SKM-1 (cell line): ENCODE results near the gene SLC5A10.
"Not testable (repeated sequence)": the region's sequence is repeated elsewhere in the genome, so short reads cannot be mapped to it uniquely, and the experiment has no call there.

Experiments used
- DNase-seq: peaks from one replicate; lab custom pipeline; 2025; ENCODE audit not compliant: unreplicated experiment; lab: John Stamatoyannopoulos, UW

The SLC5A10 gene

DNA sequence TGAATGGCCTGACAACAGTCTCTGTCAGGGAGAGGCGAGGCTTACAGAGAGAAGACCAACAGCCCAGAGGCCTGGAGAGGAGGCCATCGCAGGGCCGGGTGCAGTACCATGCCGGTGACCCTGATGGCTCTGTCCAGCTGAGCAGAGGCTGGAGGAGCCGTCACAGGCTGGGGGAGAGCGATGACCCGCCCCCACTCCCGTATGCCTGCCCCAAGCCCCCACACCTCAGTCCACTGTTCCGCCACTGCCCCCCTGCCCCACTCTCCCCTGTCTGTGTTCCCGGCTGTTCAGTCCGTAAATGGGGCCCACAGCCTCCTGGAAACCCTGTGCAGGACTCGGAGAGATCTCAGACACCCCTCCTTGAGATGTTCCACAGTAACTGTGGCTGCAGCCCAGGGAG is 65.4 kb downstream of the SLC5A10 start:
- DNase-seq: no peak

DNA sequence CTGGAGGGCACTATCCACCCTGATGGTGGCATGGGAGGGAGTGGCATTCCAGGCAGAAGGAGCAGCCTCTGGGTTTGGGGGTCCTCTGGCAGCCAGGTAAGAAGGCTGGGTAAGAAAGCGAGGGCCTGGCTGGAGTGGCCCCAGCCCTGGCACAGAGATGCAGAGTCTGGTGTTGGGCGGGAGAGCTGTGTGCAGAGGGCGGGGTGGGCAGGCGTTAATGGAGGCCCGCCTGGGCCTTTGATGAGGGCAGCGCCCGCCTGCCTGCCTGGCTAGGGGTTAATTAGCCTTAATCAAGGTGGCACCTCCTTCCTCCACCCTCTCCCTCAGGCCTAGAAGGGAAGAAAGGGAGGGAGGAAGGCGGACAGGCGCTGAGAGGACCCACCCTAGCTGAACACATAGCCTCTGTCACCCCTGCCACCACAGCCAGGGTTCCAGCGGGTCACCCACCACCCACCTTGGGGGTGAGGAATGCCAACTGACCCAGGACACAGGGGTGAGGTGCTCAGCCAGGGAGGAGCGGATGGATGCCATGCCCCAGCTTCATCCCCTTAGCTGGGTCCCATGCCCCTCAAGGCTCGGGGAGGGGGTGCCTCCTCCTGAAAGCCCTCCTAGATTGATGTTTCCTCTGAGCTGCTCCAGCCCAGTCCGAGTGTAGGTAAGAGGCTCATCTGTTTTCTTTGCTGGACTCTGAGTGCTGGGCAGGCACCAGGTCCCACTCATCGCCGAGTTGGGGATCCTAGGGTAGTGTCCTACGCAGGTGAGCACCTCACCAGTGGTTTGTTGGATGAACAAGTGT is 66.0 kb downstream of the SLC5A10 start:
- no peak for DNase-seq

DNA sequence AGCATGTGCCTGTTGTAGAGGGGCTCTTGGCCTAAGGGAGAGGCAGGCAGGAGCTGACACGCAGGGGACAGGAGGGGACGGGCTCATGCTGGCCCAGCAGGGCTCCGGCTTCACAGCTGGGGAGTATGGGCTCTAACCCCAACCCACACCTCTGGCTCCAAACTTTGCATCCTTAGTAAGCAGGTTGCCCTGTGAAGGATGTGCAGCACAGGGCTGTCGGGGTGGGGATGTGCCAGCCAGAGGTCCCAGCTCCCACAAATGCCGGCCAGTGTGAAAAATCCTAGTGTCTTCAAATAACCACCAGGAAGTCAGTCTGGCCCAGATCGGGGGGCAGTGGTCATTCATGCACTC is 66.6 kb downstream of the SLC5A10 start:
- DNase-seq: no peak

DNA sequence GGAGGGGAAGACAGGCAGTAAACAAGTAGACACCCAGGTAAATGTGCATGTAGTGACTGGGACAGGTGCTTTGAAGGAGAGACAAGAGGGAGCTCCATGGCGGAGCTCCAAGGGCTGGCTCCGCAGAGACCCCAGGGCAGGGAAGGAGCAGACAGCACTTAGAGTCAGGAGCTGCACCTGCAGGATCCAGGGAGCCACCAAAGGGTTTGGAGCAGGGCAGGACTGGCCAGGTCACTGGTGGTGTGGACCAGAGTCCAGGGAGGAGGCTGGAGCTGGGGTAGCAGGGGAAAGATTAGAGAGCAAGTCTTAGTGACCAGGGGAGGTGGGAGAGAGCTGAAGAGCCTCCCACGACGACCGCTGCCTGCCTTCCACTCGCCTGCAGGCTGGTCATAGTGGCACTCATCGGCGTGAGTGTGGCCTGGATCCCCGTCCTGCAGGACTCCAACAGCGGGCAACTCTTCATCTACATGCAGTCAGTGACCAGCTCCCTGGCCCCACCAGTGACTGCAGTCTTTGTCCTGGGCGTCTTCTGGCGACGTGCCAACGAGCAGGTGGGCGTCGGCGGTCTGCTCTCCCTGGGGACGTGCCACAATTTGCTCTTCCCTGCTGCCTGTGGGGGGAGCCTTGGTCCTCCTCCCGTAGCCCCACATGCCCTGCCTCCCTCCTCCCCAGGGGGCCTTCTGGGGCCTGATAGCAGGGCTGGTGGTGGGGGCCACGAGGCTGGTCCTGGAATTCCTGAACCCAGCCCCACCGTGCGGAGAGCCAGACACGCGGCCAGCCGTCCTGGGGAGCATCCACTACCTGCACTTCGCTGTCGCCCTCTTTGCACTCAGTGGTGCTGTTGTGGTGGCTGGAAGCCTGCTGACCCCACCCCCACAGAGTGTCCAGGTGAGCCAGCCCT is 67.3 kb downstream of the SLC5A10 start:
- no peak for DNase-seq

DNA sequence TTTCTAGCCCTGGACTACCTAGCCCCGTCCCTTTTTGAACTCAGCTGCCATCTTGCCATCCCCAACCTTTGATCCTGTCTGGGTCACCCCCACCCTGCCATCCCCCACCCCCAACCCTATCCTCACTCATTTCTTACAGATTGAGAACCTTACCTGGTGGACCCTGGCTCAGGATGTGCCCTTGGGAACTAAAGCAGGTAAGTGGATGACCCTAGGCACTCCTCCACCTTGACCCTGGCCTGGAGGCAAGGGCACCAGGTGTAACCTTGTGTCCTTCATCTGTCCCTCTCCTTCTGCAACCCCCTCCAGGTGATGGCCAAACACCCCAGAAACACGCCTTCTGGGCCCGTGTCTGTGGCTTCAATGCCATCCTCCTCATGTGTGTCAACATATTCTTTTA is 68.1 kb downstream of the SLC5A10 start:
- DNase-seq: no peak

DNA sequence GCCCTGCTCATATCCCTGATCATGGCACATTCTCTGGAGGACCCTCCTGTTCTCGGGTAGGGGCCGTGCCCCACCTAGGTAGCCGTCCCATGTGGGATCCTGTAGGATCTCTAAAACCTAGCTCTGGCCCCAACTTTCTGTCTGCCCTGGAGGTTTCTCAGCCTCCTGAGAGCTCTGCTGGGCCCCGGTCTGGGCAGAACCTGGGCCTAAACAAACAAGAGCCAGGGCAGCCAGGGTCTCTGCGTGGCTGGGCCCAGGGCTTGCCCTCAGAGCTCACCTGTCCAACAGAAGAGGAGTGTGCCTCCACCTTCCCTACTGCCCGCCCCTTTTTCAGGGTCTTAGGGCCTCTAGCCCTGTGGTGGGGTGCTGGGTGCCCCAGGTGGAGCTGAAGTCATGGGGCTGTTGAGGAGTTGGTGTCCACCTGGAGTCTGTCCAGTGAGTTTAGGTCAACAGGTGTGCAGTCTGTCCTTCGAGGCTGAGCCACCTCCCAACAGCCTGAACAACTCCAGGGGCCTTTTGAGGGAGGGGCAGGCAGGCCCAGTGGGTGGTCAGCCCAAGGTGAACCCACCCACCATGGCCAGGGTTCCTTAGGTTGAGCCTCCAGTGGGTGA is 69.2 kb downstream of the SLC5A10 start:
- DNase-seq: not testable (repeated sequence)

DNA sequence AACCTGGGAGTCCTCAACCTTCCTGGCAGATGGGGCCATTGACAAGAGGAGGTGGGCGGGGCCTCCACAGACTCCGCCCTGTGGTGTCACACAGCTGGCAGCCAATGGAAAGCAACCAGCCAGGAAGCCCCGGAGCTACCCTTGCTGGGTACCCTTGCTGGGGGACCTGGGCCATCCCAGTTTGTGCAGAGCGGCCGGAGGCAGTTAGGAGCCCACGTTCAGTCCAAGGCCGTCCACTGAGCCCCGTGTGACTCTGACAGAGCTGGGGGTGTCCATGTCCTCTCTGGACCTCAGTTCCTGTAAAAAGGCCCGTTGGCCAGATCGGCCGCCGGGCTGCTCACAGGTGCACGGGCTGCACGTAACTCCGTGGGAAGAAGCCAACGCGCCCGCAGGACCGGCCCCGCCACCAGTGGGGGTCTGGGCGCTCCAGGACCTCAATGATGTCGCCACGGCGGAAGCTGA is 69.7 kb downstream of the SLC5A10 start:
- no peak for DNase-seq

DNA sequence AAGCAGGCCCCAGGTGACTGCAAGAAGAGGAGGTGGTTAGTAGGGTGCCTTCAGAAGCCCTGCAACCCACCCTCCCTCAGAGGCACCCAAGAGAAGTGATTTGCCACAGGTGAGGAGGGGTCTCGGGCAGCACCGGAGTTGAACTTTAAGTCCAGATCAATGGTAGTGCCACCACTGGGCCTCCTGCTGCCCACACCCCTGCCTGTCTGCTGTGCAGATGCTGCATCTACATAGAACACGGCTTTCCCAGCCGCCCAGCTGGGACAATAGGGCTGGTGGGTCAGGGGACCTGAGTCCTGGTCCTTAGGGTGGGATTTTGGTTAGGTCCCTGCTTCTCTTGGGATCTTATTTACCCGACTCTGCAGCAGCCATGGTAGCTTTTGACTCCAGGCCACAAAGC is 70.2 kb downstream of the SLC5A10 start:
- DNase-seq: no peak

DNA sequence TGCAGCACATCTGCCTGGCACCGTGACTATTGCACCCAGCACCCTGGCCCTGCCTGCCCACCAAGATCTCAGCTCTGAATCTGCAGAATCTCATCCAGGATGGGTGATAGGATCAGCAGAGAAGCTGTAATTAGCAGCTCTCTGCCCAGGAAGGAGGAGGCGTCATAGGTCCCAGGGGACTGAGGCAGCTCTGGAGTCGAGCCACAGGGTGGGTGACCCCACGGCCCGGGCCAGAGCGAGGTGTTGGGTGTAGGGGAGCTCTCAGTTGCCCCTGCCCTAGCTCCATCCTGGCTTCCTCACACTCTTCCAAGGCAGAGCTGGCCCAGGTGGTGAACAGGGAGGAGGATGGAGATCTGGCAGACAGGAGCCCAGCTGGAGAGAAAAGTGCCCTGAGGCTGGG is 70.8 kb downstream of the SLC5A10 start:
- DNase-seq: no peak

DNA sequence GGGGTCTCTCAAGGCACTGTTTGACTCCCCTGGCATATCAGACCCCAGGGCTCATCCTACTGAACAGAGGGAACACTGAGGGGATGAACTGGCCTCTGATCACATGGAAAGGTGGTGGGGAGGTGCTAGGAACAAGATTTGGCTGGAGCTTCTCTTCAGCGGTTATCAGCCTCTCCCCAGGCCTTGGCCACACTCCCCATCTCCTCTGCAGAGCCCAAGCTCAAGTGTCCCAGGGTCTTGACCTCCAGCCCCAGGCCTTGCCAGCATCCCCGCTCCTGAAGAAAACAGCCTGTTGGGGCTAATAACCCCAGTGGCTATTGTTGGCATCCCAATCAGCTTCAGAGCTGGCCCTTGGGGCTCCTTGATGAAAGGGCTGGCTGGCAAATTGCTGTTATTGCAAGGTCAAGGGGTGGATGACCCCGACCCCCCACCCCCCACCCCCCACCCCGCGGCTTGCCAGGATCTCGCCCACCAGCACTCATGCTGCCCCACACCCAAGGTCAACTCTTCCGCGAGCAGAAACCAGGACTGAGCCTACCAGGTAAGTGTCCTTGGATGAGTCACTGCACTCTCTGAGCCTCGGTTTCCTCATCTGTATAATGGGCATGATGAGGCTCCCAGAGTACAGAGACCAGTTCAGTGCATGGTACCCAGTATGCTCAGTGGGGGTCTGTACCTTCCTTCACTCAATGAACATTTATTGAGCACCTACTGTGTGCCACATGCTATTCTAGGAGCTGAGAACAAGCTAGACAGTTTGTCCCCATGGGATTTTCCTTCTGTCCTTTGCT is 71.4 kb downstream of the SLC5A10 start:
- no peak for DNase-seq

DNA sequence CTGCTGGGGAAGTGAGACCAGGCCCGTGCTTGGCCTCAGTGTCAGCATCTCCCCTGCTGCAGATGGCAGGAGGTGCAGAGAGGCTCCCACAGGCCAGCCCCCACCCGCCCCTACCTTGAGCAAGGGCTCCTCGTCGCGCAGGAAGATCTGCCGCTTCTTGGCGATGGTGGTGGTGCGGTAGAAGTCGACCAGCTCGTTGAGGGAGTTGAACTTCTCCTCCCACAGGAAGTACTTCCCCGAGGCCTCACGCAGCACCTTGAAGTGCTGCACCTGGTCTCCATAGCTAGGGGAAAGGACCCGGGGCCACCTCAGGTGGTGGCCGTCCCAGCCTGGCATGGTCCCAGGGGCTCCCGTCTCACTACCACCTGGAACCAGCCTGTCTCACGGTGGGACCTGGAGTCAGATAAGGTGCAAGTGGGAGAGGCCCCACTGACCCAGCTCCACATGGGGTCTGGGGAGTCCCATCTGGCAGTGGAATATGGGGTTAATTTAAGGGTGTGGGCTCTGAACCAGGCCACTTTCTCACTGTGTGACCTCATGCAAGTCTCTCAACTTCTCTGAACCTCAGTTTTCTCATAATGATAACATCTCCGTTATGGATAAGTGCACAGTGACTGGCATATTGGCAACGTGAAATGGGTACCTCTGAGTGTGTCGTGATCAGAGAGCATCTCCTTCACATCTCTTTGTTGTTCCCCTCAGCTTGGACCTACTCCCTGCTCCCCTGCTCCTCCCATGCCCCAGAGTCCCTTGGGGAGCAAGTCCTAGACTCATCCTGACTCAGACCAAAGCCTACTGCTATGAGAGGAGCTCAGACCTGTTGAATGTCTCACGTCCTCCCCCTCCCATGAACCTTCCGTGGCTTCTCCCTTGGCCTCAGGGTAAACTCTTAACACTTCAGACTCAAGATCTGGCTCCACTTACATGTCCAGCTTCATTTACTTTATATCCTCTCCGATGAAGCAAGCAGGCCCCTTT is 72.4 kb downstream of the SLC5A10 start:
- DNase-seq: no peak

DNA sequence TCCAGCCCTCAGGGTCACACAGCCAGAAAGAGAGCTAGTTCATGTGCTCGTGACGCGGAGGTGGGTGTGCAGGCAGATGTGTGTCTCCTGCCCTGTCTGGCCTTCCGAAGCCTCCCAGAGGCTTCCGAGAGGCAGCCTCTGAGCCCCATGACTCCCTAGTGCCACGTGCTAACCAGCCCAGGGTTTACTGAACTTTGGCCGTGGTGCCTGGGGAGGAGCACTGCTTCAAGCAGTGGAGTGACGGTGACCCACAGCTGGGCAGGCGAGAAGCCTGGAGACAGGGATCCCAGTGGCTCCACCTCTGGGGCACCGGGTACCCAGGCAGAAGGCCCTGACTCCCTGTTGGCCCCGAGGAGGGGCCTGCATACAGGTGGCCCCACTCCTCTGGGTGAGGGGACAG is 76.7 kb downstream of the SLC5A10 start:
- DNase-seq: not testable (repeated sequence)

DNA sequence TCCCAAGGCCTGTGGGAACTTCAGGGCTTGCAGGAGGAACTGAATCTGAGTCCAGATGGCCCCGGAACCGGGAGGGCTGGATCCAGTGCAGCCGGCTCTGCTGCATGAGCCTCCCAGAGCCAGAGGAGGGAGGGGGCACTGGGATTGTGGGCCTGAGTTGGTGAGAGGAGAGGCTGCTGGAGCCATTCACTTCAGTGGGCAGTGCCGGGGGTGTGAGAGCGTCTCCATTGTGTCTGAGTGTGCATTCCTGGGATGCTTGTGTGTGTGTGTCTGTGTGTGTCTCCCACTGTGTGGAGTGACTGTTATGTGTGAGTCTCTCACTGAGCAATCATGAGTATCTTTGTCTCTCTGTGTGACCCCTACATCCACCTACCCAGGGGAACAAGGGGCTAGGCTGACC is 77.8 kb downstream of the SLC5A10 start:
- not testable (repeated sequence) for DNase-seq

DNA sequence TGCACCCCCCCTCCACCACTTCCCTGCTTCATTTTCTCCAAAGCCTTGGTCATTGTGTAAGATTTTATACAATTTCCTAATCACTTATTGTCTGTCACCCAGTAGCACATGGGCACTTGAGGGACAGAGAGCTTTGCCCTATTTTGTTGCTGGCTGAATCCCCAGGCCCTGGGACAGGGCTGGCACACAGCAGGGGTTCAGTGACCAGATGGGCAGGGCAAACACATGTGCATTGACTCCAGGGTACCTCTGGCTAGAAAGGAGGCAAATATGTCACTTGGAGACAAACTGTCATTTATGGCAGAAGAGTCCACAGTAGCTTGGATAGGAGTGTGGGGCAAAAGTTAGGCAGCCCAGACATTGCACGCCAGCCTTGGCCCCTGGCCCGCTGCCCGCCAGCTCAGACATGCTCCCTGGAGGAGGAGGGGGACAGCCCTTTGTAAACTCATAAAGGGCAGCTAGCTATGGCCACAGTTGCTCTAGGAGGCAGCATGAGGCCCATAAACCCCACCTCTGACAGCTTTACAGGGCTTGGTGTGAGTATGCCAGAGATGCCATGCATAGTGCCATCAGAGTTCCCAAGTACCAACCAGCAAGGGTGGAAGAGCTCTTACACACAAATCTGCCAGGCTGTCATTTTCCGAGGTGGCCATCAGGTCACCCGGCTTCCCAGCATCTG is 78.9 kb downstream of the SLC5A10 start:
- DNase-seq: not testable (repeated sequence)

DNA sequence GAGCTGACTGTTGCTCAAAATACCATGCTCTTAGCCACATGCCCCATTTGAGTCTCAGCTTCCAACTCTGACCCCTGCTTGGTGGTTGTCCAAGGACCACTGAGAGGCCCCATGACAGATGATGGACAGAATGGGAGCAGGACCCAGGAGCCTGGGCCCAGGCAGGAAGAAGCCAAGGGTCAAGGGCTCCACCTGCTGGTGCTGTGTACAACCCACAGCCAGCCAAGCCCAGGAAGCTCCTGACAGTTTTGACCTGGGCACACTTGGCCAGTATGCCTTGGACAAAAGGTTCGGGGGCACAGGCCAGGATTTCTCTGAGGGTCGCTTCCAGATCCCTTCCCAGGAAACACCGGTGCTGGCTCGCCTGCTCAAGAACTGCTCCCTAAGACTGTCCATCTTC is 79.8 kb downstream of the SLC5A10 start:
- DNase-seq: not testable (repeated sequence)

DNA sequence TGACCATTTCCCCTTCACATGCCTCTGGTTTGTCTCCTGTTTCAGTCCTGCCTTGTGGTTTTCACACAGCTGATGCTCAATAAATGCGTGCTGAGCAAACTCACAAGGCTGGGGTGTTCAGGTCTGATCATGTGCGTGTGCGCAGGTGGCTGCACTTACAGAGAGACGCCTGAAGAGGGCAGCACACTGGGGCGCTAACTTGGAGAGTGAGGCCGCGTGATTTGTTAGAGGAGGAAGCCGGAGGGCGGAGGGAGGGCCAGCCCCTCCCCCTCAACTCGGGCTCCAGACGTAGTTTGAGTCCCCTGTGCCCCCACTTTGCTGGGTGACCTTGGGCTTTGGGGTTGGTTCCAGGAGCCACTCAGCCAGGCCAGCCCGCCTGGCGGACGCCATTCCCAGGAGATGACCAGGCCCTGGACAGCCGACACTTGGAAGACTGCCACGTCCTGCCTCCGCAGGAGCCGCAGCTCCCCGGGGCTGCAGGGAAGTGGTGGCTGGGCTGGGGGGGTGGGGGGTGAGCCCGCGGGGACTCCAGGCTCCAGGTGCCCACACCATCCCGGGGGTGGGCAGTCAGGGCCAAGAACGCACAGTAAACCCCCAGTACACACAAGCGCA is 80.5 kb downstream of the SLC5A10 start:
- not testable (repeated sequence) for DNase-seq

DNA sequence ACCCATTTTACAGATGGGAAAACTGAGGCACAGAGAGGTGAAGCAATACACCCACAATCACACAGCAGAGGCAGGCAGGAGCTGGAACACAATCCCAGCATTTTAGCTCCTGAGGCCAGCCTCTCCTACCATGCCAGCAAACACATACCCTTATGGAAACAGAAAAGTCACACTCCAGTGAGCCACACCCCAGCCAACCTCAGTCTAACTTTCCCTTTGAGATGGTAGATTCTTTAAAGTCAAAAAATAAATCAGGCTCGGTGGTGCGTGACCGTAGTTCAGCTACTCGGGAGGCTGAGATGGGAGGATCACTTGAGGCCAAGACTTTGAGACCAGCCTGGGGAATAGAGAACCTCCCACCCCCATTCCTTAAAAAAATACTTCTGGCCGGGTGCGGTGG is 84.2 kb downstream of the SLC5A10 start:
- not testable (repeated sequence) for DNase-seq

DNA sequence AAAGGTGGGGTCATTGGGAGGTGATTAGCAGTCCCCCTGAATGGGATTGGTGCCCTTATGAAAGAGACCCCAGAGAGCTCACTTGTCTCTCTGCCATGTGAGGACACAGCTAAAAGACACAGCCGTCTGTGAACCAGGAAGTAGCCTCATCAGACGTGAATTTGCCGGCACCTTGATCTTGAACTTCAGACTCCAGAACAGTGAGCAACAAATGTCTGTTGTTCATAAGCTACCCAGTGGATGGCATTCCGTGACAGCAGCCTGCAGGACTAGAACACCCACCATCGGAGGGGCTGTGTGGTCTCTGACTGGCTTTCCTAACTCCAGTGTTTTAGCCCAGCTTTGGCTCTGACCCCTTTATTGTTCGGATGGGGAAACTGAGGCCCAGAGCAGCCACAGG is 85.6 kb downstream of the SLC5A10 start:
- DNase-seq: not testable (repeated sequence)

DNA sequence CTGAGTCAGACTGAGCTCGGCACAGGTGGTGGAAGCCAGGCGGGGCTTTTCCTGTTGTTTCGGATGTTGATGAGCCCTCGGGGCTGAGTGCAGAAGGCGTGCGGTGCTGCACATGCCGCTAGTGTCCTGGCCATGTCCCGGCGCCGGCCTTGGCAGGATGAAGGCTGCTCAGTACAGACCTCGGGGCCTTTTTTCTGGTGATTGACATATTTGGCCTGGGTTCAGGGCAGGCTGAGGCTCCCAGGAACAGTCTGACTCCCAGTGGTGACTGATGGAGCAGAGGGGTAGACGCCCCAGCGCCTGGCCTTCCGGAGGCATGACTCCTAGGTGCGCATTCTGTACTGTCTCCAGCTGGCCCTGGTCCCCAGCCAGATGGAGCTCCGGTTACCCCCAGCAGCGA is 86.0 kb downstream of the SLC5A10 start:
- DNase-seq: not testable (repeated sequence)
